T-helper 2 cell treated with Interferon-gamma antibody and Interleukin-4, amounts not matched to agents 100 ng/mL and 5 ng/mL, for 36 hours (primary cell): ENCODE measurements around the gene PPP1CA. TPM values are rescaled to one million over a fixed set of nuclear protein-coding genes. Genes with fewer than 3 reads are reported as not detected.

Experiments used
- intact Hi-C: fragments of 100-400 bp; cut with micrococcal nuclease; formaldehyde crosslinking; loops from one replicate; pipeline ENCODE4 v1.15.1; 2023
- total RNA-seq: library from RNA; stranded (reverse); gene quantifications from 2 replicates; pipeline ENCODE4 v1.2.3, GENCODE V29; 2022

Gene PPP1CA
- total RNA-seq, 1 donor from 2014 or later = 351 TPM

DNA sequence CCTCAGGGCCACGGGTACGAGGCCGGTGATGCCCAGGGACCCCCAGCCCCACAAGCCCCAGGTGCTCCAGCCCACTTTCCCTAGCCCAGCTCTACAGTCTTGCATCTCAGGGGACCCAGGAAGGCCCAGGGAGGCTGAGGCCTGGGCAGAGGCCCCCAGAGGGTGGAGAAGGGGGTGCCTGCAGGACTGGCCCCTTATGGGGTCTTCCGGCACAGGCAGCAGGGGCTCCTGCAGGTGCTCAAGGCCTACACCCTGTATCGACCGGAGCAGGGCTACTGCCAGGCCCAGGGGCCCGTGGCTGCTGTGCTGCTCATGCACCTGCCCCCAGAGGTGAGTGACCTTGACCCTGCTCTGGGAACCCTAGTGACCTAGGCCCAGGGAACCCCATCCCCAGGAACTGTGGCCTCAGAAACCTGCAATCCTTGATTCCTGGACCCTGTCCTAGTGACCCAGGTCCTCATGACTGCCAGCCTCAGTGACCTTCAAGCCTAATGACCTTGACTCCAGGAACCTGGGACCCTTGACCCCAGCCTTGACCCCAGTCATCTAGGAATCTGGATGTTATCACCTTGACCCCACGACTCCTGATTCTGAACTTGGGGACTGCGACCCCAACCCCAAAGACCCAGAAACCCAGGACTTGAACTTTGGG, 4.2 kb upstream of the PPP1CA start:
- intact Hi-C loops = no loop called here

DNA sequence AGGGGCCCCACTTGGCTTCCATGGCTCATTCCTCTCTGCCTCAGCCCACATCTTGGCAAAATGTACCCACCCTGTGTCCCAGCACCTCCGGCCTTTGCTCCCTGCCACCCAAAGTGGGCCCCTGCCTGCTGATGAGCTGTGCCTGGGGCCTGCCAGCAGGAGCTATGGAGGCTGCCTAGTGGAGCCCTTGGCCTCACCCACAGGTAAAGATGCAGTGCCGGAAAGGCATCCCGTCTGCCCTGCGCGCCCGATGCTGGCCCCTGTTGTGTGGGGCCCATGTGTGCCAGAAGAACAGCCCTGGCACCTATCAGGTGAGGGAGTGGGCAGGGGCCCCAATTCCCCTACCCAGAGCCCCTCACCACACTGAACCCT, 3.5 kb upstream of the PPP1CA start:
- intact Hi-C loops = no loop called here

DNA sequence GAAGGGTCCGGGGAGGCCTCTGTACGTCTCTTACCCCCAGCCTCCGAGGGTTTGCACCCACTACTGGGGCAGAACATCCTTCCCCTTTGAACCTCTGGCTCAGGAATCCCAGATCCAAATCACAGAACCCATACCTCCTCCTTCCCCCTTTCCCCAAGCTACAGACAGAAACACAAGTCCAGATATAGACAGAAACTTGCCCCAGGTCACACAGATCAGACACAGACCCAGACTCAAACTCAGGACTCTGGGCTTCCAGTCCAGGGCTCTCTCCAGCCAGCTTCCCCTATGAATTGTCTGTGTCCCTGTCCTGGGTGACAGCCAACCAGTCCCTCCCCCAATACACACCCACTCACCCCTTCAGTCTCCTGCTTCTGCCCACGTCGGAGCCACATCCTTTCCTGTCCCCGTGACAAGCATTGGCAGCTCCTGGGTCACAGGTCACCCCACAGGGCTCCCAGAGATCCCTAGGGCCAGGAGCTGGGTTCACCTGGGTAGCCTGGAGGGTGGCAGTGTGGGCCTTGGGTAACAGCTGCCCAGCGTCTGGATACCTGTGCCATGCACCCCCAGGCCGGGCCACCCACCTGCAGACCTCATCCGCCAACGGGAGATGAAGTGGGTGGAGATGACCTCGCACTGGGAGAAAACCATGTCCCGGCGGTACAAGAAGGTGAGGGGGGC, 3.0 kb upstream of the PPP1CA start:
- intact Hi-C loops = loop anchor here (5.0 kb wide), 1 partner anchor 117 kb away; the partner anchor contains the start of gene ANKRD13D

DNA sequence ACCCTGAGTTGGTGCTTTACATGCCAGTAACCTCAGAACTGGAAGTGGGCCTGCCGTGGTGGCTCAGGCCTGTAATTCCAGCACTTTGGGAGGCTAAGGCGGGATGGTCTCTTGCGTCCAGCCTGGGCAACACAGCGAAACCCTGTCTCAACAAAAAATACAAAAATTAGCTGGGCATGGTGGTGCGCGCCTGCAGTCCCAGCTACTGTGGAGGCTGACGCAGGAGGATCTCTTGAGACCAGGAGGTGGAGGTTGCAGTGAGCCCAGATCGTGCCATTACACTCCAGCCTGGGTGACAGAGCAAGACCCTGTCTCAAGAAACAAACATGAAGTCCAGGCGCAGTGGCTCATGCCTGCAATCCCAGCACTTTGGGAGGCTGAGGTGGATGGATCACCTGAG, 1.4 kb upstream of the PPP1CA start:
- intact Hi-C loops = loop anchor here (1.0 to 5.0 kb wide), 6 partner anchors 18 to 116 kb away; partner anchors contain the start of genes ANKRD13D, RPS6KB2 and TMEM134

DNA sequence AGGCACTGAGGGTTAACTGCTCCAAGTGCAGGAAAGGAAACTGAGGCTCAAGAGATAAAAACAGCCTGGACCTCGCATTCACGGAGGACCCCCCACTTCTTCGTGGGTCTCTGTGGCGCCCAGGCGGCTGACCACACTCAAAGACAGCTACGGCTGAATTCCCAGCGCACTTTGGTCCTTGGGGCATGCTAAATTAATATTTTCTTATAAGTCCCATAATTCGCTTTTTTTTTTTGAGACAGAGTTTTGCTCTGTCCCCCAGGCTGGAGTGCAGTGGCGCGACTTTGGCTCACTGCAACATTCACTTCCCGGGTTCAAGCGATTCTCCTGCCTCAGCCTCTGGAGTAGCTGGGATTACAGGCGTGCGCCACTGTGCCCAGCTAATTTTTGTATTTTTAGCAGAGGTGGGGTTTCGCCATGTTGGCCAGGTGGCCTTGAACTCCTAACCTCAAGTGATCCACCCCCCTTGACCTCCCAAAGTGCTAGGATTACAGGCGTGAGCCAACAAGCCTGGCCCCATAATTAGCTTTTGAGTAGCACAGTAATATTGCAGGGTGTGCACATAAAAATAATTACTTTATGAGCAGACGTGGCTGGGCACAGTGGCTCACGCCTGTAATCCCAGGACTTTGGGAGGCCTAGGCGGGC, 658 bp upstream of the PPP1CA start:
- intact Hi-C loops = loop anchor here (1.0 to 5.0 kb wide), 4 partner anchors 18 to 115 kb away; partner anchors contain the start of genes ANKRD13D and RPS6KB2

DNA sequence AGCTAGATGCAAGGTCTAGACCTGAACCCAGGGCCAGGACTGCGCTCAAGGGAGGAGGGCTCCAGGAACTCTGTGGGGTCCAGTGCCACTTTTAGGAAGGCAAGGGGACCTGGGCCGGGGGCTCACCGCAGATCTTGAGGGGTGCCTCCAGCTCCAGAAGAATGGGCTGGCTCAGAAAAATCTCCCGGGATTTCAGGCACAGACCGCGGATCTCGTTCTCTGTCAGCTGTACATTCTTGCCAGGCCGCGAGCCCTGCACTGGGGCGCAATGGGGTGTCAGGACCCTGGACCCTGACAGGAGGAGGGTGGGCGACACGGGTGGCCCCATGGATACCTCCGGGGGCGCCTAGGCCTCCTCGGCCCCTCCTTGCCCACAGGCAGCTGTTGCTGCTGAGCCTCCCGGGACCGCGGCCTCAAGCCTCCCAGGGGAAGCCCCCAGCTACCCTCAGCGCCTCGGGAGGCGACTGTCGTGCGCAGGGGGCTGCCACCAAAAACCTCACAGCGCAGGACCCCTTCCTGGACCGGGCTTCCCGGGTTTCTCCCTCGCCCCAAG, 640 bp downstream of the PPP1CA start:
- intact Hi-C loops = loop anchor here (1.0 to 5.0 kb wide), 2 partner anchors 9 to 114 kb away; partner anchors contain the start of gene ANKRD13D

DNA sequence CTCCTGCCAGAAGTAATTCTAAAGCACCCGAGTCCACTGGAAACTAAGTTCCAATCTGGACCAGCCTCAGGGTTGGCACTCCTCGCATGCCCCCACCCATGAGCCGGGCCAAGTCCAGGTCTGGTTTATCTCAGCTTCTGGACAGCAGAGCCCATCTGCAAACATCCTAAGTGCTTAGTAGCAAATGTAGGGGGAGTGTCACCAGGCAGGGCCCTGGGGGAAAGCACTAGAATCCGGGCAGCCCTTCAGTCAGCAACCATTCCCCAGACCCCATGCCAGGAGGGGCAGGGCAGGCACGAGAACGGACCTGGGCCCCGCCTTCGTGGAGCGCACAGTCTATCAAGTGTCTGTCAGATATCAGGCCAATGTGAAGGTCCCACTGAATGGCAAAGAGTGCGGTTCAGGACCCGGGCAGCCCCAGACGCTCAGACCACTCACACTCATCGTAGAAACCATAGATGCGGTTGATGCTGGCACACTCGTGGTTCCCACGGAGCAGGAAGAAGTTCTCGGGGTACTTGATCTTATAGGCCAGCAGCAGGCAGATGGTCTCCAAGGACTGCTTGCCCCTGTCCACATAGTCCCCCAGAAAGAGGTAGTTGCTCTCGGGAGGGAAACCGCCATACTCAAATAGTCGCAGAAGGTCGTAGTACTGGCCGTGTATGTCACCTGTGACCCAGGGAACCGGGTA, 1.3 kb downstream of the PPP1CA start:
- intact Hi-C loops = loop anchor here (5.0 kb wide), 1 partner anchor 113 kb away; the partner anchor contains the start of gene ANKRD13D

DNA sequence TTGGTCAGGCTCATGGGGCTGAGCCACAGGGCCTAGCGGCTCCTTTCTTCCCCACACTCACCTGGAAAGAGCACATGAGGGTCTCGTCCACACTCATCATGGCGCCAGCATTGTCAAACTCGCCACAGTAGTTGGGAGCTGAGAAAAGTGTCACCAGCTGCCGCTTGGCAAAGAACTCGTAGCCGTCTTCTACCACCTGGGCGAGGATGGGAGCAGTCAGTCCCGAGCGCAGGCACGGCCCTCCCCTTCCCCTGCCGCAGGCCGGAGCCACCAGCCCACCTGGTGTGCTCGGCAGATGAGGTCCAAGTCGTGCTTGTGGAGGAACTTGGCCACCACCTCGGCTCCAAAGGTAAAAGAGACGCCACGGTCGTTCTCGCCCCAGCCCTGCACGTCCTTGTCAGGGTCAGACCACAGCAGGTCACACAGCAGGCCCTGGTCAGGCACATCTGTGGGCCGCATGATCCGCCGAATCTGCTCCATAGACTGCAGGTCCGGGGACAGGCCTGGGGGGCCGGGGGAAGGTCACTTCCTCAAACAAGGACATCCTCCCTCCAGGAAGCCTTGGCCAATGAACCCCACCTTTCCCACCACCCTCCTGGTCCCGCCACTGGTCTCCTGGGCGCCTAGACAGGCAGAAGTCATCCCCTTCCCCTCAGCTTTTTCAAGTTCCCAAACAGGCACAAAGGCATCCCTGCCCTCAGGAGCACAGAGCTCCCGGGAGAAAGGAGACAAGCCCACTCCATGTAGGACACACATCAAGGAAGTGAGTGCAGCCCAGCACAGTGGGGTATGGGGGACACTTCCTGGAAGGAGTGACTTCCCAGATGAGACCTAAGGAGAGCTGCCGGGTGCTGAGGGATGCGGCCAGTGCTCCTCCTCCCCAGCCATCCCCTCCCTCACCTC, 2.7 kb downstream of the PPP1CA start:
- intact Hi-C loops = no loop called here

DNA sequence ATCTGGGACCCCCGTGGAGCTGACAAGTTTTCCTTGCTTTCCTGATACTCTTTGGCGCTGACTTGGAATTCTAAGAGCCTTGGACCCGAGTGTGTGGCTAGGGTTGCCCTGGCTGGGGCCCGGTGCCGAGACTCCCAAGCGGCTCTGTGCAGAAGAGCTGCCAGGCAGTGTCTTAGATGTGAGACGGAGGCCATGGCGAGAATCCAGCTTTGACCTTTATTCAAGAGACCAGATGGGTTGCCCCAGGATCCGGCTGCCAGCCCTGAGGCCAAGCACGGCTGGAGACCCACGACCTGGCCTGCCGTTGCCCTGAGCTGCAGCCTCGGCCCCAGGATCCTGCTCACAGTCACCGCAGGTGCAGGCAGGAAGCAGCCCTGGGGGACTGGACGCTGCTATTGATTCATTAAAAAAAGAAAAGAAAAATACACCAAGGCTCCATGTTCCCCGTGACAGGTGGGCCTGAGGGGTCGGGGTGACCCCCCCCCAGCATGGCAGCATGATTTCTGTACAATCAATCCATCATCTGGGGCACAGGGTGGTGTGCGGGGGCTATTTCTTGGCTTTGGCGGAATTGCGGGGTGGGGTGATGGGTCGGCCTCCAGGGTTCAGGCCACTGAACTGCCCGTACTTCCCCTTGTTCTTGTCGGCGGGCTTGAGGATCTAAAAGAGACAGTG, 3.5 kb downstream of the PPP1CA start:
- intact Hi-C loops = no loop called here

DNA sequence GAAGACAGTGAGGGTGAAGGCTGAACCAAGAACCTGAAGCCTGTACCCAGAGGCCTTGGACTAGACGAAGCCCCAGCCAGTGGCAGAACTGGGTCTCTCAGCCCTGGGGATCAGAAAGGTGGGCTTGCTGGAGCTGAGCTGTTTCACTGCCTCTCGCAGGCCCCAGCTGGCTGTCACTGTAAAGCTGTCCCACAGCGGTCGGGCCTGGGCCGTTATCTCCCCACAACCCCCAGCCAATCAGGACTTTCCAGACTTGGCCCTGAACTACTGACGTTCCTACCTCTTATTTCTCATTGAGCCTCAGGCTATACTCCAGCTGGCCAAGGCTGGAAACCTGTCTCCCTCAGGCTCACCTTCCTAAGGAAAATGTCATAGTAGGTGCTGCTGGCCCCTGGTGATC, 4.1 kb downstream of the PPP1CA start:
- intact Hi-C loops = no loop called here

DNA sequence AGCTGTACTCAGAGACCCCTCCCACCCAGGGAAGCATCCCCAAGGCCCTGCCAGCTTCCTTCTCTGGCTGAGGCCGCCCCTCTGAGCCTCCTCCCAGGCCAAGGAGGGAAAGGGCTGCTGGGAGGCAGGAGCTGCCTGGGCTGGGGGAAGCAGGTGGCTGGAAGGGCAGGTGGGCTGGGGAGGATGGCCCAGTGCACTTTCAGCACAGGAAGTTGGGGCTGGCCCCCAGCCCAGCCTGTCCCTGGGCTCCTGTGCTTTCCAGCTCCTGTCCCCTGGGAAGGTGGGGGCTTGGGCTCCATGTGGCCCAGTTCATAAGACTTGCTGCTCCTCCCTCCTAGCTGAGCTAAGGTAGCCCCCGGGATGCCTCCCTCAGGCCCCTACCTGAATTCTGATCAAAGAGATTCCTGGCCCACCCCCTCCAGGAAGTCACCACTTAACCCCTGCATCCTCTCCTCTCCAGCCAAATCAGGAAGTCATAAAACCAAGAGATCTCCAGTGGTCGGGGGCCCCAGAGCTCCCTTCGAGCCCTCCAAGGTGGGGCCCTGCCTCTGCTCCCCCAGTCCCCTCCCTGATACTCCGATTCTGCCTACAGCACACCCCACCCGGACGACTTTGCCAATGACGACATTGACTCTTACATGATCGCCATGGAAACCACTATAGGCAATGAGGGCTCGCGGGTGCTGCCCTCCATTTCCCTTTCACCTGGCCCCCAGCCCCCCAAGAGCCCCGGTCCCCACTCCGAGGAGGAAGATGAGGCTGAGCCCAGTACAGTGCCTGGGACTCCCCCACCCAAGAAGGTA, 4.9 kb downstream of the PPP1CA start:
- intact Hi-C loops = no loop called here

DNA sequence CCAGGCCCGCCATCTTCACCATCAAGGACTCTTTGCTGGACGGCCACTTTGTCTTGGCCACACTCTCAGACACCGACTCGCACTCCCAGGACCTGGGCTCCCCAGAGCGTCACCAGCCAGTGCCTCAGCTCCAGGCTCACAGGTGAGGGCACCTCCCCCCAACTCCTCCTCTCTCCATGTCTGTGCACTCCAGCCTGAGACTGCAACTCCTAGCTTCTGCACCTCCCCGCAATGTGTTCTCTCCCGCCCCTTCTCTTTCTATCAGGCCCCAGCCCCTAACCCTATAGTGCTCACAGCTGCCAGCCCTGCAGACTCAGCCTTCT, 5.4 kb downstream of the PPP1CA start:
- intact Hi-C loops = no loop called here

DNA sequence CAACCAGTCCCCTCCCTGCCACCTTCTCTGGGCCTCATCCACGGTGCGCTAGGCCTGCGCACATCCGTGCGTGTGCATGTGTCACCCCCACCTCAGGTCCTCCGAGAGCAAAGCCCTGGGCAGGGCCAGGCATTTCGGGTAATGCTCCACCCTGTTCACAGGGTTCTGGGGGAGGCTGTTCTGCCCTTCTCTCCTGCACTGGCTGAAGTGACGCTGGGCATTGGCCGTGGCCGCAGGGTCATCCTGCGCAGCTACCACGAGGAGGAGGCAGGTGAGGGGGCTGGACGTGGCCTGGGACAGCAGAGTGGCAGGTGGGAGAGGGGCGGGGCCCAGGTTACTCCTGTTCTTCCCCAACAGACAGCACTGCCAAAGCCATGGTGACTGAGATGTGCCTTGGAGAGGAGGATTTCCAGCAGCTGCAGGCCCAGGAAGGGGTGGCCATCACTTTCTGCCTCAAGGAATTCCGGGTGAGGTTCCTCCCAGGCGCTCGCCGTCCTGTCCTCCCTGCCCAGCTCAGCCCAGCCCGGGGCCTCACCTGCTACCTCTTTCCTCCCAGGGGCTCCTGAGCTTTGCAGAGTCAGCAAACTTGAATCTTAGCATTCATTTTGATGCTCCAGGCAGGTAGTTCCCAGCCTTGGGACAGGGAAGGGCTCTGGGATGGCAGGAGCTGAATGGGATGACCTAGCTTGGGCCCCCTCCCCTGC, 6.0 kb downstream of the PPP1CA start:
- intact Hi-C loops = no loop called here

DNA sequence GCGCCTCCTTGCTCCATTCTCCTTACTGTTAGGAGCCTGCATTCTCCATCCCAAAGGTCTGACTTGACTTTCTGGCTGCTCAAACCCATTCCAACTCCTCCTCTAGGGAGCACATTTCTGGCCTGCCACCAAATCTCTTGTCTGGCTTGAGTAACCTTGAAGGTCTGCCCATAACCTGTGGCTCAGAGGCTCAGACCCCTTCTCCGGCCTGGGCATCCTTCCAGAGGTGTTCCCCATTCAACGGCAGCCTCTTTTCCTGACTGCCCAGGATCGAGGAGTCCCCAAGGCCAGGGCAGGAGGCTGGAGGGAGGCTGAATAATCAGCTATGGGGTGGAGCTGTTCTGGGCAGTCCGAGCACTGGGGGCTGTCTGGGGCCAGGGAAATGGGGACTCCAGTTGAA, 7.7 kb downstream of the PPP1CA start:
- intact Hi-C loops = no loop called here

DNA sequence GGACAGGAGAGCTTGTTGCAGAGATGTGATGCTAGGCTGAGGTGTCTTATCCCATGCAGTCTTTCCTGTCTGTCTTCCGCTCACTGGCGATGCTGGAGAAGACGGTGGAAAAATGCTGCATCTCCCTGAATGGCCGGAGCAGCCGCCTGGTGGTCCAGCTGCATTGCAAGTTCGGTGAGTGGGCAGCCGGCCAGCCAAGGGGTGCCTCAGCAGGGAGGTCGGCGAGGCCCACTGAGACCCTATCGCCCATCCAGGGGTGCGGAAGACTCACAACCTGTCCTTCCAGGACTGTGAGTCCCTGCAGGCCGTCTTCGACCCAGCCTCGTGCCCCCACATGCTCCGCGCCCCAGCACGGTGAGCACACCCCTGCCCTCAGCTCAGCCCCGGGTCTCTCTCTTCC, 8.2 kb downstream of the PPP1CA start:
- intact Hi-C loops = no loop called here

DNA sequence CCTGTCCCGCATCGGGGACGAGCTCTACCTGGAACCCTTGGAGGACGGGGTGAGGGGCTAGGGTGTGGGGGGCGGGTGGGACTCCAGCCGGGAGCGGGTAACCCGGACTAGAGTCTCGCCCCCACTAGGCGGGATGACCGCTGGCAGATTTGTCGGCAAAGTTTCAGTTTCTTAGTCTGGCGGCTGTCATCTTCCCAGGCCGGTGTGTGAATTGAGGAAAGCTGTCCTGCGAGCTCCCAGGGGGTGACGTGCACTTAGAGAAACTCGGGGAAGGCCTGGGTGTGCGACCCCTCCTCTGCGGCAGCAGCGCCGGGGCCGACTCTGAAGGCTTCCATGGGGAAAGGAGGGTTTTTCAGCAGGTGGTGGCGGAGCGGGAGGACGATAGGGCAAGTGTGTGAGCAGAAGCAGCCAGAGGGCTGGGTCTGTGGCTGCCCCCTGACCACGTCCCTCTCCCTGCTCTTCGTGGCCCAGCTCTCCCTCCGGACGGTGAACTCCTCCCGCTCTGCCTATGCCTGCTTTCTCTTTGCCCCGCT, 9.4 kb downstream of the PPP1CA start:
- intact Hi-C loops = loop anchor here (1.0 kb wide), 1 partner anchor 9 kb away; the partner anchor contains the start of gene PPP1CA

DNA sequence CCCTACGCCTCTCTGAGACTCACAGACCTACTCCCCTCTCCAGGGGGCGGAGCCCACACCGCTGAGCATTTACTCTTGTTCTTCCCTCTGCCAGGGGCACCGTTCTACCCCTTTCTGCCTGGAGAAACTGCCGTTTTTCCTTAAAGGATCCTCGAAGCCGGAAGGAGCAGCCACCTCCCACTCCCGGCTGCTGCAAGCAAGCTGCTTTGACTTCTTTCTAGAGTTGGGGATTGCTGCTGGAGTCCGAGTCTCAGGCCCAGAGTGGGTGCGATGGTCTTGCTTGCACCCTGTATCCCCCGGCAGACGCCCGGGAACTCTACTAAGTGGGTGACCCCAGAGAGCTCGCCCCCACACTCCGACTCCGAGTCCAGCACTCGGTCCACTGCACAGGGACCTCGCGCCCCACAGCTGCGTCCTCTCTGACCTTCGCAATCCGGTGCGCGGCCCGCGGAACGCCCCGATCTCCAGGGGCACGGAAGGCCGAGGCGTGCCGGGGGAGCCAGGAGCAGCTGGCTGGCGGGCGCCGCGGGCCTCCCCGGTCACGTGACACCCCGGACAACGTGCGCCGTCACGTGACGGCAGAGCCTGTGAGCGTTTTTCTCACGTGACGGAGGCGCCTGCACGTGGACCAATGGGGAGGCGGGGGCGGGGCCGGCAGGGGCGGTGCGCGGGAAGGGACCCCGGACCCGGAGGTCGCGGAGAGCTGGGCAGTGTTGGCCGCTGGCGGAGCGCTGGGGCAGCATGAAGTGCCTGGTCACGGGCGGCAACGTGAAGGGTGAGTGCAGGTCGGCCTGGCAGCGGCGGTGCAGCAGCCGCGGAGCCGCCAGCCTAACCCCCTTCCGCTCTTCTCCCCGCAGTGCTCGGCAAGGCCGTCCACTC, 10.1 kb downstream of the PPP1CA start, which contains the start of gene RAD9A:
Gene RAD9A (plus strand): TSS at position 683 of the 879 bp plus-strand sequence. CDS start 59 bp downstream, at position 742.
- intact Hi-C loops = loop anchor here (1.0 to 2.0 kb wide), 2 partner anchors 10 to 77 kb away; partner anchors contain the start of genes PPP1CA and TMEM134
